ENCODE data around the gene HESX1. TPM values are rescaled to one million over a fixed set of nuclear protein-coding genes. Genes with fewer than 3 reads are reported as not detected.

Gene HESX1
- total and polyA plus RNA-seq, 2 of the 4 experiments (the other 2 are of a cell fraction): 0.36 to 0.82 TPM

- H3K79me1 ChIP-seq (ENCODE audit: low read depth in 1 of 2, low read length in 2 of 2): no peaks in the 10 kb centered on the region
- no peaks in the 10 kb centered on the region for H3K9me1 ChIP-seq (ENCODE audit: insufficient read depth, low read length)
- DNase-seq (peak; percentile 18), ATAC-seq (ENCODE audit: low read depth) (peak; percentile 2)
- no peak overlapping the region for H3K4ac ChIP-seq (ENCODE audit: low read depth, low read length)
- H4K91ac ChIP-seq (ENCODE audit: insufficient read depth, low read depth, low read length): no peak overlapping the region
- H3K4me2 ChIP-seq (ENCODE audit: low read depth, low read length): peak overlapping the region; percentile 85; the same call in 1 of the 2 replicates
- no TSS peak for BruUV-seq (replicated peaks)
- ChIA-PET CTCF (interaction anchor here (0.6 kb wide), 1 partner anchor 45 kb away, joined by 3 read pairs; no protein-coding TSS in a partner anchor), POLR2A (ENCODE audit: unreplicated experiment) (no interaction called here)
- H4K20me1 ChIP-seq (ENCODE audit: insufficient read depth, low read length): no peaks in the 10 kb centered on the region; the same call in 1 of the 2 replicates
- H2AK5ac ChIP-seq (ENCODE audit: low read depth, low read length): no peak overlapping the region
- H2BK20ac ChIP-seq (ENCODE audit: low read depth, low read length): no peak overlapping the region
- H2BK15ac ChIP-seq (ENCODE audit: low read depth, low read length): no peak overlapping the region
- H4K8ac ChIP-seq (ENCODE audit: low read depth in 2 of 2, low read length in 2 of 2): no peak overlapping the region
- no peak overlapping the region for H3K9ac ChIP-seq (ENCODE audit: low read depth, low read length)
- peaks cover 40% of the 10 kb centered on the region for H3K27me3 ChIP-seq (ENCODE audit: control insufficient read depth, insufficient read depth, low read length)
- H2AFZ ChIP-seq (replicated peaks; ENCODE audit: low read length, poor library complexity): peak overlapping the region; percentile 97
- H3K4me1 ChIP-seq (ENCODE audit: control insufficient read depth, insufficient read depth, low read length): peaks cover 4% of the 10 kb centered on the region; the same call in 1 of the 2 replicates
- no peak overlapping the region for H3K18ac ChIP-seq (ENCODE audit: low read depth, low read length)
- no peak overlapping the region for H2BK120ac ChIP-seq (ENCODE audit: low read depth, low read length)
- dilution Hi-C loops (cut with HindIII; ENCODE audit: low sequenced_read_pairs, unreplicated experiment) (no loop called here), in situ Hi-C loops (cut with MboI; ENCODE audit: low sequenced_read_pairs) (loop anchor here (25.0 kb wide), 1 partner anchor 398 kb away; the partner anchor contains the start of gene PDE12), intact Hi-C loops (cut with micrococcal nuclease) (loop anchor here (5.0 kb wide), 1 partner anchor 157 kb away; no protein-coding TSS in a partner anchor)
- peak overlapping the region; percentile 42 for H3K23ac ChIP-seq (ENCODE audit: low read depth, low read length)
- peak overlapping the region; percentile 90 for H3K4me3 ChIP-seq (ENCODE audit: insufficient read depth, low read depth, low read length)
- H3K9me3 ChIP-seq (ENCODE audit: control insufficient read depth, insufficient read depth, low read length): no peaks in the 10 kb centered on the region
- no peak overlapping the region for H3K14ac ChIP-seq (replicated peaks; ENCODE audit: low read depth, low read length)
- peak overlapping the region; percentile 71 for H2AK9ac ChIP-seq (replicated peaks; ENCODE audit: low read depth, low read length, poor library complexity)
- no peaks in the 10 kb centered on the region for H3K36me3 ChIP-seq (ENCODE audit: control insufficient read depth, insufficient read depth, low read length)
- H4K5ac ChIP-seq (ENCODE audit: low read depth, low read length): no peak overlapping the region
- no peak overlapping the region for H2BK5ac ChIP-seq (ENCODE audit: low read depth, low read length, poor library complexity, severe bottlenecking)
- H3K27ac ChIP-seq (ENCODE audit: insufficient read depth, low read length): no peak overlapping the region
- no peak overlapping the region for H3K56ac ChIP-seq (ENCODE audit: extremely low read depth, insufficient read depth, low read length)
- TF ChIP-seq CTCF (conservative IDR thresholded peaks at IDR 0.05; ENCODE audit: low read depth, low read length) (no peak), MAFK (IDR thresholded peaks at IDR 0.05; ENCODE audit: low read depth, low read length) (no peak), MAZ (IDR thresholded peaks at IDR 0.05; ENCODE audit: borderline replicate concordance, low read depth, low read length) (no peak), RFX5 (IDR thresholded peaks at IDR 0.05; ENCODE audit: low read depth, low read length) (no peak), CHD1 (IDR thresholded peaks at IDR 0.05; ENCODE audit: low read depth, low read length) (no peak), POLR2A (IDR thresholded peaks at IDR 0.05; ENCODE audit: low read depth, low read length) (no peak), BHLHE40 (IDR thresholded peaks at IDR 0.05; ENCODE audit: low read depth, low read length) (no peak), SMC3 (IDR thresholded peaks at IDR 0.05; ENCODE audit: low read depth, low read length) (no peak)
- 14% methylated on average over 5 of the region's 30 CpGs; no CpG with 5 or more reads in 1 of the 2 experiments for WGBS, 2 experiments (ENCODE audit: extremely low coverage in 2 of 2, insufficient read length in 1 of 2)
These were observed 35.5 kb downstream of the HESX1 start for GRCh38 chr3:57164217-57164656.

Measured in IMR-90 (cell line).